Measurements from ENCODE around the gene ZNF805. TPM values are rescaled to one million over a fixed set of nuclear protein-coding genes. Genes with fewer than 3 reads are reported as not detected.
"Not testable (repeated sequence)": the region's sequence is repeated elsewhere in the genome, so short reads cannot be mapped to it uniquely, and the experiment has no call there.

The ZNF805 gene
- 22.8 TPM for total RNA-seq

DNA sequence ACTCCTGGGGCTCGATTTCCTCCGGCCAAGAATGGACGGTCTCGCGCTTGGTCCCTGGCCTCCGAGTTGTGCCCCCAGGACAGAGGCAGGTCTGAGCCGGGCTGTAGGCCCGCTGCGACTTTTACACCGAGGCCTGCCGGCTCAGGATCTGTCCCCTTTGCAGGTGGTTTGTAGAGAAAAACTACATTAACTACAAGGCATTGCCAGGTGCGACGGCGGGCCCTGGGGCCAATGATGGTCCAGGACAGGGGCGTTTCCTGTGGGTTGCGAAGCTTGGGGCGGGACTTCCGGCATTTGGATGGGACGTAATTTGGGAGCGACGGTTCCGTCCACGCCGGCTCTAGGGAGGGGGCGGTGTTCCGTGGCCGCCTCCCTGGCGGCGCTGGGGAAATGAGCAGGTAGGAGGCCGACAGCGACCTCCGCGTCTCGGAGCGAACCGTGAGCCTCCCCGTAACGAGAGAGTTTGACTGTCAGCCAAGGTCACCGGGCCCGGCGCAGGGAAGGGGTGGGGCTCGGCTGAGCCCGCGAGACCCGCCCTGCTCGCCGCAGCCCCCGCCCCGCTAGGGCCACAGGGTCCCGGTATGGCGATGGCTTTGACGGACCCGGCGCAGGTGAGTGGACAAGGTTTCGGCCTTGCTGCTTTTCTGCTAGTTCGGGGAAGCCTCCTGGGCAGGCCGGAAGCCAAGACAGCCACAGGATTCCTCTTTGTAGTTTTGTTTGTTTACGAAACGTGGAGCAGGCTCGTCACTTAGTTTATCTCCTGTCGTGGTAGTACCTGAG lies at the start of gene ZNF805:
Gene ZNF805, plus strand, starts transcription at position 322 of the 780 bp plus-strand sequence. Its CDS starts 260 bp downstream, at position 582.
- TF ChIP-seq, protein P1, sequence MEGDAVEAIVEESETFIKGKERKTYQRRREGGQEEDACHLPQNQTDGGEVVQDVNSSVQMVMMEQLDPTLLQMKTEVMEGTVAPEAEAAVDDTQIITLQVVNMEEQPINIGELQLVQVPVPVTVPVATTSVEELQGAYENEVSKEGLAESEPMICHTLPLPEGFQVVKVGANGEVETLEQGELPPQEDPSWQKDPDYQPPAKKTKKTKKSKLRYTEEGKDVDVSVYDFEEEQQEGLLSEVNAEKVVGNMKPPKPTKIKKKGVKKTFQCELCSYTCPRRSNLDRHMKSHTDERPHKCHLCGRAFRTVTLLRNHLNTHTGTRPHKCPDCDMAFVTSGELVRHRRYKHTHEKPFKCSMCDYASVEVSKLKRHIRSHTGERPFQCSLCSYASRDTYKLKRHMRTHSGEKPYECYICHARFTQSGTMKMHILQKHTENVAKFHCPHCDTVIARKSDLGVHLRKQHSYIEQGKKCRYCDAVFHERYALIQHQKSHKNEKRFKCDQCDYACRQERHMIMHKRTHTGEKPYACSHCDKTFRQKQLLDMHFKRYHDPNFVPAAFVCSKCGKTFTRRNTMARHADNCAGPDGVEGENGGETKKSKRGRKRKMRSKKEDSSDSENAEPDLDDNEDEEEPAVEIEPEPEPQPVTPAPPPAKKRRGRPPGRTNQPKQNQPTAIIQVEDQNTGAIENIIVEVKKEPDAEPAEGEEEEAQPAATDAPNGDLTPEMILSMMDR (IDR thresholded peaks at IDR 0.05): peak in 1 of 3 experiments; percentile 13
- peaks cover 0 to 10% of the 10 kb centered on the region in 2 donors for H3K9me3 ChIP-seq
- H3K4me3 ChIP-seq: peak within 1 kb of the TSS; percentile 84 to 91
- peaks cover 16 to 28% of the 10 kb centered on the region in 2 donors for H3K36me3 ChIP-seq
- peak; percentile 80 to 97 for DNase-seq (ENCODE audit: low spot score in 2 of 2)
- peaks cover 0 to 8% of the 10 kb centered on the region in 2 donors for H3K4me1 ChIP-seq
- intact Hi-C loops (cut with DNase I): loop anchor here (1.0 to 5.0 kb wide), 6 partner anchors 40 to 1098 kb away; partner anchors contain the start of genes TRAPPC2B, ZNF264, ZNF444 and ZNF460
- peak within 1 kb of the TSS; percentile 87 to 97 for H3K27ac ChIP-seq
- H3K27me3 ChIP-seq: no peaks in the 10 kb centered on the region

DNA sequence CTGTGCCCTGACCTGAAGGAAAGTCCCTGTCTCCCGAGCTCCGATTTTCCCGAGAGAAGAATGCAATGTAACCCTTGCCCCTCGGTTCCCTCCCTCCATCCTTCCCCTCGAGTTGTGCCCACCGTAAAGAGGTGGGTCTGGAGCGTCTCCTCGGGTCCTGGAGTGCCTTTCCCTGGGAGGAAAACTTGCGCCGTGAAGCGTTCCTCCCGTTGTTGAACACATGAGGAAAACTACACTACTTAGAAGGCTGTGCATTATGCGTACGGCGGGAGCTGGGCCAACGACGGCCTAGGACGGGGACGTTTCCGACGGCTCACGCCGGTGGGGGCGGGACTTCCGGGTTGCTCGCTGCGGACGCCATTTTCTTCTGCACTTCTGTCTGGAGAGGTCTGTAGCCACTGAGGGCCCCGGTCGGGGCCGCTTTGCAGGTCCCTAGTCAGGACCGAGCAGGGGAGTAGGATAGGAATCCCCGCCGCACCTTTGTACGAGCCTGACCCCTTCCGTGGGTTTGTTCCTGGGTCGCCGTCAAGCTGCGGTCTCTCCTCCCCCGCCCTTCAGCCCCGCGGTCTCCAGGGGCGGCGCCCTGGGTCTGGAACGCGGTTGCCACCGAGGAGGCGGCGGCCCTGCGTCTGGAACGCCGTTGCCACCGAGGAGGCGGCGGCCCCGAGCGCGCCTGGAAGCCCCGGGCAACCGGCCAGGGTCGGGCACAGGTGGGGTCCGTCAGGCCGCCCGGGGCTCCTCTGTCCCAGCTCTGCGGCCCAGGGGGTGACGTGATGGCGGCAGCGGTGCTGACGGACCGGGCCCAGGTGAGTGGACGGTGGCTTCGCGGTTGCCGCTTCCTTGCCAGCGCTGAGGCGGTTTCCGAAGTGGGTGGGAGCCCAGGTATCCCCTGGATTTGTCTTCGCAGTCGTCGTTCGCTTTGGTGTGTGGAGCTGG lies 49.0 kb upstream of the ZNF805 start, which contains the start of gene ZNF264:
Gene ZNF264, plus strand, starts transcription at position 360 of the 936 bp plus-strand sequence. Its CDS starts 414 bp downstream, at position 774.
- no peaks in the 10 kb centered on the region for H3K27me3 ChIP-seq
- peaks cover 0 to 15% of the 10 kb centered on the region in 2 donors for H3K9me3 ChIP-seq
- intact Hi-C loops (cut with DNase I): loop anchor here (2.0 to 5.0 kb wide), 2 partner anchors 19 to 51 kb away; partner anchors contain the start of gene ZNF805
- peak within 1 kb of the TSS; percentile 85 to 91 for H3K27ac ChIP-seq
- peaks cover 33% of the 10 kb centered on the region in 2 donors for H3K36me3 ChIP-seq
- peak within 1 kb of the TSS; percentile 95 to 100 for H3K4me3 ChIP-seq
- peak; percentile 47 to 93 for DNase-seq (ENCODE audit: low spot score in 2 of 2)
- H3K4me1 ChIP-seq: peaks cover 0 to 8% of the 10 kb centered on the region in 2 donors
- TF ChIP-seq, protein P1 (IDR thresholded peaks at IDR 0.05): no peak

GRCh38 chr19:57192077-57192420 lies 48.4 kb upstream of the ZNF805 start:
- intact Hi-C loops (cut with DNase I): loop anchor here (5.0 kb wide), 1 partner anchor 50 kb away; the partner anchor contains the start of gene ZNF805
- Histone ChIP-seq H3K27ac (peak overlapping the region; percentile 85 to 91), H3K4me1 (peaks cover 0 to 8% of the 10 kb centered on the region in 2 donors), H3K27me3 (no peaks in the 10 kb centered on the region), H3K9me3 (peaks cover 0 to 20% of the 10 kb centered on the region in 2 donors), H3K4me3 (peak overlapping the region; percentile 95 to 100), H3K36me3 (peaks cover 40% of the 10 kb centered on the region in 2 donors)
- no peak for DNase-seq (ENCODE audit: low spot score in 2 of 2)
- TF ChIP-seq, protein P1 (IDR thresholded peaks at IDR 0.05): no peak

GRCh38 chr19:57192993-57193392 lies 47.4 kb upstream of the ZNF805 start:
- intact Hi-C loops (cut with DNase I): loop anchor here (5.0 kb wide), 1 partner anchor 49 kb away; the partner anchor contains the start of gene ZNF805
- no peak overlapping the region for H3K27ac ChIP-seq
- H3K4me3 ChIP-seq: peak overlapping the region; percentile 95 to 100
- H3K9me3 ChIP-seq: peaks cover 0 to 26% of the 10 kb centered on the region in 2 donors
- DNase-seq (ENCODE audit: low spot score in 2 of 2): no peak
- peaks cover 0 to 8% of the 10 kb centered on the region in 2 donors for H3K4me1 ChIP-seq
- TF ChIP-seq, protein P1 (IDR thresholded peaks at IDR 0.05): no peak
- peaks cover 49% of the 10 kb centered on the region in 2 donors for H3K36me3 ChIP-seq
- H3K27me3 ChIP-seq: no peaks in the 10 kb centered on the region

DNA sequence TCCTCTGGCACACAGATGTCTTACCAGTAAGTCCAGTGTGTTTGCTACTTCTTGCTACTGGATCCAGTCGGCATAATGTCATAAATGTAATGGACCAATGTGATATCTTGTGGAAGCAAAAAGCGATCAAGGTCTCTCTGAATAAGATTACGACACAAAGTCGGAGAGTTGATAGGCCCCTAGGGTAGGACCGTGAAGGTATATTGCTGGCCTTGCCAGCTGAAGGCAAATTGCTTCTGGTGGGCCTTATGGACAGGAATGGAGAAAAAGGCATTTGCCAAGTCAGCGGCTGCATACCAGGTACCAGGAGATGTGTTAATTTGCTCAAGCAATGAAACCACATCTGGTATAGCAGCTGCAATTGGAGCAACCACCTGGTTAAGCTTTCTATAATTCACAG lies 42.6 kb upstream of the ZNF805 start:
- H3K36me3 ChIP-seq: peaks cover 76 to 96% of the 10 kb centered on the region in 2 donors

More for the DNA sequence above, 42.6 kb upstream of the ZNF805 start:
- intact Hi-C loops (cut with DNase I); H3K27ac ChIP-seq; H3K4me3 ChIP-seq; H3K4me1 ChIP-seq; H3K27me3 ChIP-seq; DNase-seq (ENCODE audit: low spot score in 2 of 2): not testable (repeated sequence)
- peaks cover 0 to 58% of the 10 kb centered on the region in 2 donors for H3K9me3 ChIP-seq

All from ascending aorta (tissue), 2 donors.